SK-N-SH treated with all-trans-retinoic acid at 6 μM for 48 hours (cell line): Measurements from ENCODE around the gene FER1L5.

ENCODE experiments used
- ARNTL ChIP-seq: fragments of 450-650 bp; formaldehyde crosslinking; IDR thresholded peaks from 2 replicates; pipeline ENCODE4 v1.5.0; 2020; ENCODE audit warnings: low read depth, mild to moderate bottlenecking, moderate library complexity, borderline replicate concordance
- PATZ1 ChIP-seq: fragments of 250-450 bp; sonication (Bioruptor Pico); IDR thresholded peaks from 2 replicates; pipeline ENCODE4 v1.8.0; 2020; ENCODE audit warnings: mild to moderate bottlenecking, moderate library complexity, borderline replicate concordance
- POU6F1 ChIP-seq: fragments of 250-450 bp; sonication (Bioruptor Pico); IDR thresholded peaks from 2 replicates; pipeline ENCODE4 v1.8.0; 2021; ENCODE audit warnings: low read depth, mild to moderate bottlenecking, moderate library complexity, borderline replicate concordance
- RARB ChIP-seq: fragments of 250-450 bp; sonication (Bioruptor Pico); IDR thresholded peaks from 2 replicates; pipeline ENCODE4 v1.8.0; 2021; ENCODE audit warnings: mild to moderate bottlenecking, moderate library complexity
- SNAI2 ChIP-seq: fragments of 250-450 bp; sonication (Bioruptor Pico); IDR thresholded peaks from 2 replicates; pipeline ENCODE4 v1.5.0; 2020; ENCODE audit warnings: mild to moderate bottlenecking, moderate library complexity
- ZC3H10 ChIP-seq: fragments of 250-450 bp; sonication (Bioruptor Pico); IDR thresholded peaks from 2 replicates; pipeline ENCODE4 v1.5.1; 2021; ENCODE audit warnings: mild to moderate bottlenecking, moderate library complexity
- ZNF70 ChIP-seq: fragments of 450-650 bp; formaldehyde crosslinking; IDR thresholded peaks from 2 replicates; pipeline ENCODE4 v1.5.0; 2020; ENCODE audit warnings: mild to moderate bottlenecking, moderate library complexity
- ZNF8 ChIP-seq: fragments of 450-650 bp; formaldehyde crosslinking; IDR thresholded peaks from 2 replicates; pipeline ENCODE4 v1.5.0; 2020; ENCODE audit warnings: mild to moderate bottlenecking, moderate library complexity

- TF ChIP-seq ZNF8 (CRISPR knock-in tag) (no peak), SNAI2 (no peak), ZNF70 (no peak), RARB (CRISPR knock-in tag) (no peak), POU6F1 (CRISPR knock-in tag) (no peak), PATZ1 (CRISPR knock-in tag) (no peak), ZC3H10 (CRISPR knock-in tag) (no peak), ARNTL (CRISPR knock-in tag) (no peak)
Measured at GRCh38 chr2:96747061-96747617, 104.6 kb downstream of the FER1L5 start.
